ENCODE results near the gene MRPS22.

DNA sequence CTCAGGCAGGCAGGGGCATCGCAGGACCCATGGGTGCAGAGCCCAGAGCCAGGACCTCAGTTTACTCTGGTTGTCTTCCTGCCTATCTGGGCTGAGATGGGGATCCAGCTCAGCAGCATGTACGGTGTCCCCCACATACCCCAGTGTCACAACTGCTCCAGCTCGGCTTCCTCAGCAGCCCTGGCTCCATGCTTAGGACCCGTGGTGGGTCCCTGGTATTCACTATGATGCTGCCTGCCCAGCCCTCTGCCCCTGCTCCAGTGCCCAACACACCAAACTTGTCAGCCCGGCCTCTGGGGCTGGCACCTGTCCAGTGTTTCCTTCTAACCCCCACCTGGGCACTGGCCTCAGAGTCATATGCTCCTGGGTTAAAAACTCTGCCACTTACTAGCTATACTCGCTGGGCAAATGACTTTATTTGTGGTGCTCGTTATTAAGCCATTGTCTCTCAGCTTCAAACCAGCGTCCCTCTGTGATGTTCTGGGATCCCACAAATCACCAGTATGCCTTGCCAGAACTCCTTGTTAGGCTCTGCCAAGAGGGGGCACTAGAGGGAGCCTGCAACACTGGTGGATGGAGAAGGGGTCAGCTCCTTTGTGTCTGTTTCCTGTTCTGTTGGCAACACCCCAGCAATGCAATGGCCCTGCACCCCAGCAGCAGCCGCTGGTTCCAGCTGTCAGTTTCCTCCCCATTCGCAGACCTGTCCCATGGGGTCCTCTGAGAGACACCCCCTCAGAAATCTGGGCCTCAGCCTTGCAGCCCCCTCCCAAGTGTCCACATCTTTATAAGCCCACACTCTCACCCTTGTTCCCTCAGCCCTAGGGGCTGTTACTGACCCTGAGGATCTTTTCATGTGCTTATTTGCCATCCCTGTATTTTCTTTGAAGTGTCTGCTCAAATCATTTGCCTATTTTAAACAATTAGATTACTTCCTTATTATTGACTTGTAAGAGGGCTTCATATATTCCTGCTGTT lies 24.1 kb upstream of the MRPS22 start:
- TF ChIP-seq, protein P1, sequence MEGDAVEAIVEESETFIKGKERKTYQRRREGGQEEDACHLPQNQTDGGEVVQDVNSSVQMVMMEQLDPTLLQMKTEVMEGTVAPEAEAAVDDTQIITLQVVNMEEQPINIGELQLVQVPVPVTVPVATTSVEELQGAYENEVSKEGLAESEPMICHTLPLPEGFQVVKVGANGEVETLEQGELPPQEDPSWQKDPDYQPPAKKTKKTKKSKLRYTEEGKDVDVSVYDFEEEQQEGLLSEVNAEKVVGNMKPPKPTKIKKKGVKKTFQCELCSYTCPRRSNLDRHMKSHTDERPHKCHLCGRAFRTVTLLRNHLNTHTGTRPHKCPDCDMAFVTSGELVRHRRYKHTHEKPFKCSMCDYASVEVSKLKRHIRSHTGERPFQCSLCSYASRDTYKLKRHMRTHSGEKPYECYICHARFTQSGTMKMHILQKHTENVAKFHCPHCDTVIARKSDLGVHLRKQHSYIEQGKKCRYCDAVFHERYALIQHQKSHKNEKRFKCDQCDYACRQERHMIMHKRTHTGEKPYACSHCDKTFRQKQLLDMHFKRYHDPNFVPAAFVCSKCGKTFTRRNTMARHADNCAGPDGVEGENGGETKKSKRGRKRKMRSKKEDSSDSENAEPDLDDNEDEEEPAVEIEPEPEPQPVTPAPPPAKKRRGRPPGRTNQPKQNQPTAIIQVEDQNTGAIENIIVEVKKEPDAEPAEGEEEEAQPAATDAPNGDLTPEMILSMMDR (IDR thresholded peaks at IDR 0.05; ENCODE audit: low read depth, low read length, poor library complexity, severe bottlenecking), result peak; percentile 24
- TF ChIP-seq EZH2phosphoT487 (IDR thresholded peaks at IDR 0.05; ENCODE audit: borderline replicate concordance, low read length), result no peak
